C1 segment of cervical spinal cord (tissue), 14 donors: ENCODE measurements around the gene GP2.

Experiments used
- DNase-seq, 14 donors: peaks; one replicate each; lab custom pipeline; 2025; lab: John Stamatoyannopoulos, UW

GP2 gene

DNA sequence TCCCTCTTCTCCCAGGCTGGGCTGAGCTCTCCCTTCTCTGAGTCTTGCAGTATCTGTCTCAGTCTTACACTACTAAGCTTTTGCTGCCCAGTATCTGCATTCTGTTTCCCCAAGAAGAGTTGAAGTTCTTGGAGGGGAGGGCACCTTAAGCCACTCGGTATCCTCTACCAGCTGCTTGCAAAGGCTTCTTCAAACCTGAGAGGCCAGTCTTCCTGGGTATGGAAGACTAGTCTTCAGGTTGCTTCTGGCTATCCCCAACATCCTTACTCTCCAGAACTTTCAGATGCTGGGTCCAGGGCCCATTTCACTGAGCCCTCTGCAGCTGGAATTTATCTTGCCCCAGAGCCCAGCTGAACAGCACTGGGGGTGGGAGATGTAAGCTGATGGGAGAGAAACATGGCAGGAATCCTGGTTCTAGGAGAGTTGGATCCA, 20.1 kb downstream of the GP2 start:
- DNase-seq: no peak

DNA sequence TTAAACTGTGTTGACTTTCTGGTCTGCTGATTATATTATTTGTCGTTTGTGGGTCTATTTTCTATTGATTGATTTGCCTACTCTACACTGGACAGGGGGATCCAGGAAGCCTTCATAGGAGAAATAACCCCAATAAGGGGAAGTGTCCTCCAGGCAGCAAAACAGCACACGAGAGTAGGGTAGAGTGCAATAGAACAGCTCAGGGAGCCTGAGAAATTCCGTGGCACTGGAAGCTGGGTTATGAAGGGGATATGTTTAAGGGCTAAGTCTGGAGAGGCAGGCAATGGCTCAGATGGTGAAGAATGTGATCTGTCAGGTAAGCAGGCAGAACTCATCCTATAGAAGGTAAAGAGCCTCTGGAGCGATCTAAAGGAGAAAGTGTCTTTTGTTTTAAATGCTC, 20.9 kb downstream of the GP2 start:
- DNase-seq: no peak

DNA sequence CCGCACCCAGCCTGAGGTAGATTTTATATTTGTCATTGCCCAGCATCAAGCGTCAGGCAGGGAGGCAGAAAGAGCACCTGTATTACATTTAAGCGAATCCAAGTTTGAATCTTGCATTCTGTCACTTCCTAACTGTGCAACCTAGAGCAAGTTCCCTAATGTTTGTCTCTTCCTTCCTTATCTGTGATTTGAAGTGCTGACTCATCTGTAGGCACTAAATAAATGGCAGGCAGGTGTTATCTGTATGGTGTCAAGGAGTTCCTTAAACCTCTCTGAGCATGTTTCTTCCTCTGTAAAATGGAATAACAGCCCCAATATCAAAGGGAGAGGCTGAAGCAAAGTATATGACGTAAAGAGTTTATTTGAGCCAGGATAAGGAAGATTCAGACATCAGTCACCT, 24.3 kb downstream of the GP2 start:
- DNase-seq: no peak

DNA sequence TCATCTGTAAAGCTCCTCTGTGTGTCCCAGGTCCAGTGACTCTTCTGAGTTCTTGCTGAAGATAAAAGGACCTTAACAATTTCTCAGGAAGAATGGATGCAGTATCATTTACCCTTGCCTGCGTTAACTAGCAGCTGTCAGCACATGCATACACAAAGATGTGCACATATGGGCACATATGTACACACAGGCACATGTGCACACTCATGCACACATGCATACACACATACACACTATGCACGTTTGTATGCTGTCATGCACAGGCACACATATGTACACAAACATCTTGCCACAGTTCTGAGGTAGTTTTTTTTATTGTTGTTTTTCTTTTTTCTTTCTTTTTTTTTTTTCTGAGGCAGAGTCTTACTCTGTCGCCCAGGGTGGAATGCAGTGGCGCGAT, 24.9 kb downstream of the GP2 start:
- DNase-seq: no peak

DNA sequence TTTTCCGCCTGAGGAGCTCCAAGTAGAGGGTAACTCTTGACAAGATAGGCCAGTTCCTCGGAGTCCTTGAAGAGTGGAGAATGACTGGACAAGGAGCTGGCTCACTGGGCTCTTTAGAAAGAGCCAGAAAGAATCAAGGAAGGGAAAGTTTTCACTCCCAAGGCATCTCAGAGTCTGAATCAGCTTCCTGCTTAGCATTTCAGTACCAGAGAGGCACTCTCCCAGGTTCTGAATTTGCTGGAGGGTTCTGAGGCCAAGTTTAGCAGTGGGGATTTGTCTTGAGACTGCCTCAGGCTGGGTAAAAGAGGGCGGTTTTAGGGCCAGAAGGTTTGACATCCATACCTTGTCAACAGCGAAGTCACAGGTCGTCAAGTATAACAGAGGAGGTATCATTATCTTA, 25.5 kb downstream of the GP2 start:
- DNase-seq: no peak

DNA sequence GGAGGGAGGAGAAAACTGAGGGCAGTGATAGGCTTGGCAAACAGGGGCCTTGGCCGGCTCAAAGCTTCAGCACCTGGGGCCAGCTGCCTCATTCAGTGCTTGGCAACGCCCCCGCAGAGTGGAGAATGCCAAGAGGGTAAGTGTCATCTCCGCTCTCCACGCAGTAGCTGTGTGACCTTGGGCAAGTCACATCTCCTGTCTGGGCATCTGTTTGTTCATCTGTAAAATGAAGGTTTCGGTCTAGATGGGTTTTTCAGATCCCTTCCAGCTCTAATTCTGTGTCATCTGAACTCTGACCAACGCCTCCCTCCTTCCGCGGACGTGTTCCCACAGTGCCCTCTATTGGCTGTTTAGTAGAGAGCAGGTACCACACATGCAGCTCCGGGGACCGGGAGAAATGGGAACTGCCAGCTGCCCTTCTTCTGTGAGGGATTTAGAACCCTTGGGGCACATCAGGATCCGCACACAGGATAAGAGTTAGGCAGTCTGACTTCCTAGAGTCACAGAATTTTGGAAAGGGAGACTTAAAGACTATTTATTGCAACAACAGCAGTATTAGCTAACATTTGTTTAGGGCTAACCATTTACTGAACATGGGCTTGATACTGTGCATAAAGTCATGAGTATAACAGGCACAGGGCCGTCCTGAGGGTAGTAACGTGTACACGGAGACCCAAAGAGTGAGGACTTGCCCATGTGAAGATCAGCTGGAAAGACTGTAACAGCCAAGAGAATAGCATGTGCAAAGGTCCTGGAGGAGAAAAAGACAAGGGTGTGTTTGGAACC, 26.8 kb downstream of the GP2 start:
- DNase-seq: peak in 9 of 14 donors; percentile 0 to 26 (median 2)

DNA sequence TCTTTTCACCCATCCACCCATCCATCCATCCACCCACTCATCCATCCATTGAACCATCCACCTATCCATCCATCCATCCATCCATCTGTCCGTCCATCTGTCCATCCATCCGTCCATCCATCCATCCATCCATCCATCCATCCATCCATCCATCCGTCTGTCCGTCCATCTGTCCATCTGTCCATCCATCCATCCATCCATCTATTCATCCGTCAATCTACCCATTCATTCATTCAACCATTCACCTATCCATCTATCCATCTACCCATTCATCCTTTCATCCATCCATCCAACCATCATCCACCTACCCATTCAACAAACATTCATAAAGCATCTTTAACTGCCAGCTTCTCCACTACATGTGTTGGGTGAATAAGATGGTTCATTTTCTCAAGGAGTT, 28.9 kb downstream of the GP2 start:
- no peak for DNase-seq

DNA sequence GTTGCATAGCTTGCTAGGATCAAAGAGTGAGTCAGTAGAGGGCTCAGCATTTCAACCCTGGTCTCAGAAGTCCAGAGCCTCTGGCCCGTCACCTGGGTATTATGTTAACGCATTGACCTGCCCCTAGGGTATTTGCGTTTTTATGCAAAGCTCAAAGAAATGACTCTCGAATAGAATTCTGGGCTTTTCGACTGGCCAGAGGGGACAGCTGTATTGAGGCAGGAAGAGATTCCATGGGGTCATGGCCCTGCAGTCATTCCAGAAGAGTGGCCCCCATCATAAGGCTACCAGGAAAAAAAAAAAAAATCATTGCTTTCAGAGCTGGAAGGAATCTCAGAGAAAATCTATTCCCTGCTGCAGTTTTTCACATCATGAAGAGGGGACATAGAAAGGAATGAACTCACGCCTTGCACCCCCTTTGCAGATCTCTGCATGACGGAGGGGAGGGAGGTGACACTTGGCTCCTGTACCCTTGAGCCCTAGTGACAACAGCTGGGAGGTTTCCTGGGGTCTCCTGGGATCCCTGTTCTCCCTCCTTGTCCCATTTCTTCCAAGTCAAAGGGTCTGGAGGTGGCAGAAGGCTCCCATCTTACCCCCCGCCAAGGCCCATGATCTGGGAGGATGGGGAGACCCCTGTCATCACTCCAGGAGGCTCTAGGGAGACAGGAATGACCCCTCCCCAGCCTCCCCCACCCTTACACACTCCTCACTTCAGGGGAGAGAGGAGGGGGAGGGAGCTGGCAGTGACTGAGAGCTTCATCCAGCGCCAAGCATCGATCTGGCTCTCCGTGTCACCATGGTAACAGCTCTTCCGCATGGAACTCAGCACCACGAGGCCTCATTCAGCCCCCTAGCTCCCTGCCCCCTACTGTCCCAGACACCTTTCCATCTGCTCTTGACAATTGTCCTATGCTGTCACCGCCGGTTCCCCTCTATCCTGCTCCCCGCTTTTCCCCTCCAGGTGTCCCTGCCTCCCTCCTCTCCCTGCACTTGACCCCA, 35.8 kb downstream of the GP2 start:
- DNase-seq: no peak

DNA sequence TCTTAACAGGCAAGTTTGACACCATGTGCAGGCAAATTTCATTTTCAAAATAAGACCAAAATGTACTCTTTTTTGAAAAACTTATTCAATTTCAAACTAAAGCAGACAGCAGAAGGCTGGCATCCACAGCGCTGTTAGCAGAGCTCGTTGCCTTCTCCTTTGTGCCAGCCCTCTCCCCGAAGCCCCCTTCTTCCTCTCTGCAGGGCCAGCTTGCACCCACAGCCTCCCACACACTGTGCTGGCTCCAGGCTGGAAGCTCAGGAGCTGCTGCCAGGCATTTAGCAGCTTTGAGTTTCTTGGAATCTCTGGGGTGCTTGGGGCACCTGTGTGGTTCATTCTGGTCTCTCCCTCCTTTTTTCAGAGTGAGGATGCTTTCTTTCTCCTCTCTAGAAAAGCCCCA, 37.7 kb downstream of the GP2 start:
- DNase-seq: no peak

DNA sequence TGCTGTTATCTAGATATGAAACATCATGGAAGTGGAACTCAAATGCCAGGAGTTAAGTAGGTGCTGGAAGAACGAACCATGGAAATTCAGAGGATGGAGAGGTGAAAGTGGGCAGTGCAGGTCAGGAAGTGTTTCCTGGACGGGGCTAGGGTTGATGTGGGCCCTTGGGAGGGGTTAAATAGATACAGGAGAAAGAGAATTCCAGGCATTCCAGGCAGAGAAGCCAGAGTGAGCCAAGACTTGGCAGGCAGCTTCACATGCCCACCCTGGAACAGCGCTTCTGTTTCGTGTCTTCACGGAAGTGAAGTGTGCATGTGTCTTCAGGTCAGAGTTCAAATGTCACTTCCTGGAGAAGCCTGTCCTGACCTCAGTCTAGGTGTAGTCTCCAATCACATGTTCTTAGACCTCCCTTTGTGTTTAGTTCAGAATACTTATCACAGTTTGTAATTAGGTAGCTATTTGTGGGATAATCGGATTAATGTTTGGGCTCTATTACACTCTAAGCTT, 41.3 kb downstream of the GP2 start:
- no peak for DNase-seq

DNA sequence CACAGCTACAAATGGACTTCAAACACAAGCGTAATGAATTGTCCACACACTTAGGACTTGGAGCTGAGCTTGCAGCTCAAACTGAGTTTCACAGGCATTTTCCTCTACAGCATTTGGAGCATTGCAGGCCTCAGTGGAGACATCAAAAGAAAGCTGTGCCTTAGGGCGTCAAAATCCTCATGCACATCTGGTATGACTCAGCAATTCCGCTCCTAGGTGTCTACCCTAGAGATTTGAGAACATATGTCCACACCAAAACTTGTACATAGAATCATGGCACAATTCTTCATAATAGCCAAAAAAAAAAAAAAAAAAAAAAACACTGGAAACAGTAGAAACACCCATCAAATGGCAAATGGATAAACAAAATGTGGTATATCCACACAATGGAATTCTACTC, 47.1 kb downstream of the GP2 start:
- DNase-seq: no peak

DNA sequence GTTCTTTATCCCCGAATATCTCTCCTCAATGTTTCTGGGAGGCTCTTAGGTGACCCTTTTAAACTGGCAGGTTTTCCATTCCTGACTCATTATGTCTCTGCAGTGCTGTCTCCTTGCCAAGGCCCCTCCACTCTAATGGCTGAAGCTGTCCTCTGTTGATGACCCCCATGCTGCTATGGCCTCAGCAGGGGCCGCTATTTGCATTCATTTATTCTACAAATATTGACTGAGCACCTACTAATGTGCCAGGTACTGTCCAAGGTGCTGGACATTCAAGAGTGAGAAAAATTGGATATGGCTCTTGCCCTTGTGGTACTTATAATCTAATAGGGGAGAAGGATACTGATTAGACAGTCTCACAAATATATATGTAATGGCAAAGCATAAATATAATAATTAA, 55.4 kb downstream of the GP2 start:
- DNase-seq: no peak

DNA sequence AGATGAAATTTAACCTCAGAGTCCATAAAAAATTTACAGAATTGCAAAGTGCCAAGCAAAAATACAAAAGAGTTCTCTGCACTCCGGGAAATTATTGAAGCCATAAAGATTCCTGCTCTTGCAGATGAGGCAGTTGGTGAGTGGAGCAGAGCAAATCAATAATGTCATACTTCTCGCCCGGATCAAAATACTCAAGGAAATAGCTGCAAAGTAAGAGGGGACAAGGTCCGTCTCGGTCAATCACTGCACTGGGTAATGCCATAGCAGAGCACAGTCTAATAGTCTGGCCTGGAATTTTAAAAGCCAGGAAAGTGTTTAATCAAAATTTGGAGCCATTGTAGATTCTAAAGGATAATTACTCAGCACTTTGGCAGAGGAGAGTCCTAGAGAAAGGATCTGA, 58.9 kb downstream of the GP2 start:
- DNase-seq: no peak

DNA sequence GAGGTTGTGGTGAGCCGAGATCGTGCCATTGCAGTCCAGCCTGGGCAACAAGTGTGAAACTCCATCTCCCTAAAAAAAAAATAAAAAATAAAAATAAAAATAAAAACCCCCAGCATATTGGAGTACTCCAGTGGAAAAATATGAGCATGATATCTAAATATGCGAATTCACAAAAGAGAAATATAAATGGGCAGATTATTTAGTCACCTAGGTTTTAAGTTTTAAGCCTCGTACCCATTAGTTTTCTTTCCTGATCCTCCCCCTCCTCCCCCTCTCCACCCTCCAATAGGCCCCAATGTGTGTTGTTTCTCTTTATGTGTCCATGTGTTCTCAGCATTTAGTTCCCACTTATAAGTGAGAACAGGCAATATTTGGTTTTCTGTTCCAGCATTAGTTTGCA, 62.3 kb downstream of the GP2 start:
- DNase-seq: no peak

DNA sequence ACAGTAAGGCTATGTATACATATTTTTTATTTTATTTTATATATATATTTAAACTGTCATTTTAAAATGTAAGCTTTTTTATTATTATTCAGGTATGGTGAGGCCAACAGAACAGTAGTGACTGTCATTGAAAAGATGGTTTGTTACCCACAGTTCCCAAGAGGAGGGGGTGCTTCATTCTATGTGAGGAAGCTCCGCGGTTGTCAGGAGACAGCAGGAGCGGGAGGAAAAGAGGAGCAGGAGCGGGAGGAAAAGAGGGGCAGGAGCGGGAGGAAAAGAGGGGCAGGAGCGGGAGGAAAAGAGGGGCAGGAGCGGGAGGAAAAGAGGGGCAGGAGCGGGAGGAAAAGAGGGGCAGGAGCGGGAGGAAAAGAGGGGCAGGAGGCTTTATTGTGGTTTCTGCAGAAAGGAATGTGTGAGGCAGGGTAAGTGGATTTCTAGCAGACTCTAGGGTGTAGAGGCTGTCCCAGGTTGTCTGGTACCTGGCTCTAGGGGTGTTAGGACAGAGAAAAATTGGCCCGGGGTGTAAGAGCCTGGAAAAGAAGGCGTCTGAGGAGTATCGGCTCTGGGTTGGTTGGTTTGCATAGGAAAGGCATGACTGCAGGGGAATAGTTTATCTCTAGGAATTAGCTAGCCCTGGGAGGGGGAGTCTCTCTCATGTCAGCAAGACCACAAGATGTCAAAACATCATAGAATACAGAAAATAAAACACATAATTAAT, 64.0 kb downstream of the GP2 start:
- DNase-seq: no peak

DNA sequence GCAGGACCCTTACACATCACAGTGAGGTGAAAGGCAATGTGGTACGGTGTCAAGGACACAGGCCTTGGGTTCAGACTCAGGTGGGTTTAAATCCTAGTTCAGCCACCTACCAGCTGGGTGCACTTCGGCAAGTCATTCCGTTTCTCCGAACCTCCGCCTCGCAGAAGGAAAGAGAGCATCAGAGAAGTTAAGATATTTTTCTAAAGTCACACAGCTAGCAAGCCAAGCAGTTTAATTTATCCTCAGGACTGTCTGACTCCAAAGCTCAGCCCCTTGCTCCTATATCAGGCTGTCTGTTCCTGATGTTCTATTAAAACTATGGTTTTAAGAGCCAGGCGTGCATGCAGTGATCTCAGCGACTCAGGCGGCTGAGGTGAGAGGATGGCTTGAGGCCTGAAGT, 65.1 kb downstream of the GP2 start:
- DNase-seq: no peak

DNA sequence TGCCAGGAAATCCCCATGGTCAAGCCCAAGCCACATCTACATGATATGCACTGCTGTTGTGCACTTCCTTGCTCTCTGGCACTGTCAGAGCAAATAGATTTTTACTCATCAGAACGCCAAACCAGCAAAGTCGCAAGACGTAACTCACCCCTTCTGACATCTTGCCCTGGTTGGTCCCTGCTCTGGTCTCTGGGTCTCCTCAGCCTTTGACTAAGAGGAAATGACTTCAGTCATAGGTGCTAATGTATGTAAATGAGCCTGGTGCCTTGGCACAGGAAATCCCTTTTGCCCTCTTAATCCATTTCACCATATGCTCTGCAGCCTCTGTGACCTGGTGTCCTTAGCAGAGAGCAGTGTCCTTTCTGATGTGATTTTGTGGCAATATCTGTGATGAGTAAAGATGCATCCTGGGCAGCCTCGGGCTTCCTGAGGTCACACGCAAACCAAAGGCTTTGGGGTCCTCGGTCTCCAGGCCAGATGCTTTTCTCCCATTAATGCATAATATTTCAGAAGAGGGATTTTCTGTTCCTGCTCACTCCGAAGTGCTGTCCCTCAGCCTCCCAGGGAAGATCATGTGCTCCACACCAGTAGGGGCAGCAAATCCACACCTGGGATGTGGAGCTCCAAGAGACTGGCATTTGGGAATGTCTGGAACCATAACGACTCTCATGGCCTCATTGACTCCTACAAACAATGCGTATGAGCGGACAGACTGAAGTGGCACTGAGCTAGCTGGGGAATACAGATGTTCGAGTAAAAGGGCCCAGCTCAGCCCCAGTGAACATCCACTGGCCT, 66.9 kb downstream of the GP2 start:
- no peak for DNase-seq
